GM19397 (cell line): ENCODE data around the gene CAPS.
"Not testable (repeated sequence)": the region's sequence is repeated elsewhere in the genome, so short reads cannot be mapped to it uniquely, and the experiment has no call there.

ENCODE experiments used
- ATAC-seq: cut with Tn5 transposase; IDR thresholded peaks from one replicate; pipeline ENCODE4 v1.9.1; 2021; ENCODE audit warnings: mild to moderate bottlenecking, moderate library complexity; ENCODE audit not compliant: unreplicated experiment

Gene CAPS

DNA sequence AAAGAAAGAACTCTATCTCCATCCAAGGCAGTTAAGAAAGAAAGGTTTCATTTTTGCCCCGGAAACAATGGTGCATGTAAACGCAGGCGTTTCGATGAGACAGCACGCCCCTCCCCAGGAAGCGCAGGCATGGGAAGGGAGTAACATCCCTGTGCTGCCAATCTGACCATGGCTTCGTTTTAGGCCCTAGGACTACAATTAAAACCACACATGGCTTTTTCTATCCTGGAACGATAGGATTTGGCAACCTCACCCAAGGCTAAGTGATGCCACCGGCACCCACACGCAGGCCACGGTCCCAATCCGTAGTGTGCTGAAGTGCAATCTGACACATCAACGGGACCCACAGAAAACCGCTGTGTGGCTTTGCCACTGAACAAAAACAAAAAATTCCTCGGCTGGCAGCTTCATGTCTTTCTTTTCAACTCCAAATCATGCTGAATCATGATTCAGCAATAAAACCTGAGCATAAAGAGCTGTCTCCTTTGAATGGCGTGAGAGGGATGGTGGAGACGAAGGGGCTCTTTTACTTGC is 39.7 kb downstream of the CAPS start:
- ATAC-seq = no peak

- no peak for ATAC-seq
Observed at GRCh38 chr19:5954293-5954692, 40.2 kb downstream of the CAPS start.

GRCh38 chr19:5955636-5955935 is 41.5 kb downstream of the CAPS start:
- no peak for ATAC-seq

GRCh38 chr19:5956323-5956722 is 42.3 kb downstream of the CAPS start:
- ATAC-seq = no peak

GRCh38 chr19:5956728-5957127 is 42.7 kb downstream of the CAPS start:
- ATAC-seq = no peak

DNA sequence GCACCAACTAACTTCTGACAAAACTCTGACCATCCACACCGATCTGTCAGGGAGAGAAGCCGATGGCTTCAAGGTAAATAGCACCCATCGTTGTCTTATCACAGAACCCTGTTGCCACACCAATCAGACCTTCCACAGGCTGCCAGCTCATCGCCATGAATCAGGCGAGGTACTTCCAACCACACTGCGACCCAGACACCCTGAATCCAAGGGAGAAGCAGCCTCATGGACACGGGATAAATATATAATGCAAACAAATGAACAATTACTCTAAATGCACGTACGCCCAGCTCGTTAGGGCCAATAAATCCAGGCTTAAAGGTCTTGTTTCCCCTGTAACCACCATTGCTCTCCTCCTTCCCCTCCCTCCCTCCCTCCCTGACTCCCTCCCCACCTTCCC is 43.1 kb downstream of the CAPS start:
- no peak for ATAC-seq

GRCh38 chr19:5958074-5958850 is 44.2 kb downstream of the CAPS start:
- no peak for ATAC-seq

DNA sequence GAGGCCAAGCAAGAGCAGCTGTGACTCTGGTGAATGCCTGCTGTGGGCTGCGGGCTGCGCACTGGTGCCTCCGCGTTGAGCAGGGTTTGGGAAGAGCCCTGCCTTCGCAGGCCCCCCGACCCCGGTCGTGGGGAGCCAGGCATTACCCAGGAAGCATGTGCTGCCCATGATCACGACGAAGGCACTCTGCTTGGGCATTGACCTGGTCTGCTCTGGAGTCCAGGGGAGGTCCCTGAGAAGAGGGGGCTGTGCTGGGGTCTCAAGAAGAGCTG is 44.7 kb downstream of the CAPS start:
- ATAC-seq = no peak

DNA sequence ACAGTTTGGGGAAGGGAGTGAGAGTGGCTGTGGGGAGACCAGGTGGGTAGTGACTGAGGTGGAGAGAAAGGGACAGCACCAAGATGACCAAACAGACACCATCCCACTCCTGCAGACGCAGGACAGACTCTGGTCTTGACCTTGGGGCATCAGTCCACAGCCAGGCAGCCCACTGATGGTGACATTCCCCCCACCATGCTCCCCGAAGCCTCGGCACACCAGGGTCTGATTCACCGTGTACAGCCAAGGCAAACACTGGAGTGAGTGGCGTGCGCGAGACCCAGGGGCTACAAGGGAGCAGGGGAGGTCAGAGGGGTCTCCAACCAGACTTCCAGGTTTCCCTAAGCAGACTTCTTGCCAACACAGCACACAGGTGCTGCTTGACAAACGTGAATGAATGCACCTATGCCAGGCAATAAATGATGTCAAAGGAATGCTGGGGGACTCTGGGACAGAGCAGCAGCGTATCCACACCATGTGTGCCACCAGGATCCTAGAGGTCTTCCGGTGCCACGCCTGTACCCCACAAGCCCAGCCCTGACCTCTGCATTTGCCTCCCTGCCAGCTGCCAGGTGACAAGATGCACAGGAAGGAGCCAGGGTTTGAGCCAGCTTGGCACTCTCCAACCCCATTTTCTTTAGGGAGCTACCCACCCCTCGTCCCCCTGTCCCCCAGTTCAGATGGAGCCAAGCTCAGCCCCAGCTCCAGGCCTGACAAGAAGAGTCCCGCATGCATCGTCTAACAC is 45.4 kb downstream of the CAPS start:
- no peak for ATAC-seq

DNA sequence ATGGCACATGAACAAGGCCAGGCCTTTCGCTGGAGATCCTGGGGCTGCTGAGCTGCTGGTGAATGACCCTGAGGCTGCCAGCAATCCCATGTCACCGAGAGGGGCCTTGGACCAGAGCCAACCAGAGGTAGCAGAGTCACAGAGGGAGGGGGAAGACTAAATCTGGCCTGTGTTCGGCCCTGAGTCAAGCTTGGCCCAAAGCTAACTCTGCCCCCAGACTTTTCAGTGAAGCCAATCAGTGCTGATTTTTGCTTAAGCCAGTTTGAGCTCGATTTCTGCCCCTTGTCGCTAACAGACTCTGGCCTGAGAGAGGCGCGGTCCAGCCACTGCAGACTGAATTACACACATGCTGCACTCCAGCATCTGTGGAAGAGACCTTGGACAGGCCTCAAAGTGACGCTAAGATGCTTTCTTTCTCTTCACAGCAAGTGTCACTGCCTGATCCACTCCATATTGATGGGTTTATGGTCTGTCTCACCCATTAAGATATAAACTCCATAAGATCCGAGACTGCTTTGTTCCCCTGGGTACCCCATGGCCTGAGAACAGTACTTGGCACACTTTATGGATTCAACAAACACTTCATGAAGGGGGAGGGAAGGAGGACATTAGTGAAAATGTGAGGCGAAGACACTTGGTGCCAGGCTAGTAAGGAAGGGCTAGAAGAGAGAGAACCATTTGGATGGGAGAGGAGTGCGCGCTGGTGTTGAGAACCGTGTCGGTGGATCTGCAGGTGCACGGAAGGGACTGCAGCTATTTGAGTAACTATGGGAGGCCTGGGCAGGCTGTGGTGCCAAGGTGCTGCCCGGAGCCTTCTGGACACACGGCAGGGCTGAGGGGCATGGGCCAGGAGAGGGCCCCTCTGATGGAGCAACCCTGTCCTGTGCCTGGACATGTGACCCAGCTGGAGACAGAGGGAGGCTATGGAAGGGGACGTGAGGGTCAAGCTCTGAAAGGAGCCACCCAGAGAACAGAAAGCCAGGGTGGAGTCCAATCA is 46.2 kb downstream of the CAPS start:
- ATAC-seq = no peak

DNA sequence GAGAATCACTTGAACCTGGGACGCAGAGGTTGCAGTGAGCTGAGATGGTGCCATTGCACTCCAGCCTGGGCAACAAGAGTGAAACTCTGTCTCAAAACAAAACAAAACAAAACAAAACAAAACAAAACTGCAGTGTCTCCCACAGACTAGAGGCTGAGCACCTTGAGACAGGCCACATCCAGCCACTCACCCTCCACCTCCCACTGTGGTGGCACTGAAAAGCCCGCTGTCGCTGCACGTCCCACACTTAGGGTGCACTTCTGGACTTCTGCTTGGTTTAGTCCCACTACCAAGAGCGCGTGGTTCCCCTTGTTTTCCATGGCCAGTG is 47.6 kb downstream of the CAPS start:
- ATAC-seq = not testable (repeated sequence)

DNA sequence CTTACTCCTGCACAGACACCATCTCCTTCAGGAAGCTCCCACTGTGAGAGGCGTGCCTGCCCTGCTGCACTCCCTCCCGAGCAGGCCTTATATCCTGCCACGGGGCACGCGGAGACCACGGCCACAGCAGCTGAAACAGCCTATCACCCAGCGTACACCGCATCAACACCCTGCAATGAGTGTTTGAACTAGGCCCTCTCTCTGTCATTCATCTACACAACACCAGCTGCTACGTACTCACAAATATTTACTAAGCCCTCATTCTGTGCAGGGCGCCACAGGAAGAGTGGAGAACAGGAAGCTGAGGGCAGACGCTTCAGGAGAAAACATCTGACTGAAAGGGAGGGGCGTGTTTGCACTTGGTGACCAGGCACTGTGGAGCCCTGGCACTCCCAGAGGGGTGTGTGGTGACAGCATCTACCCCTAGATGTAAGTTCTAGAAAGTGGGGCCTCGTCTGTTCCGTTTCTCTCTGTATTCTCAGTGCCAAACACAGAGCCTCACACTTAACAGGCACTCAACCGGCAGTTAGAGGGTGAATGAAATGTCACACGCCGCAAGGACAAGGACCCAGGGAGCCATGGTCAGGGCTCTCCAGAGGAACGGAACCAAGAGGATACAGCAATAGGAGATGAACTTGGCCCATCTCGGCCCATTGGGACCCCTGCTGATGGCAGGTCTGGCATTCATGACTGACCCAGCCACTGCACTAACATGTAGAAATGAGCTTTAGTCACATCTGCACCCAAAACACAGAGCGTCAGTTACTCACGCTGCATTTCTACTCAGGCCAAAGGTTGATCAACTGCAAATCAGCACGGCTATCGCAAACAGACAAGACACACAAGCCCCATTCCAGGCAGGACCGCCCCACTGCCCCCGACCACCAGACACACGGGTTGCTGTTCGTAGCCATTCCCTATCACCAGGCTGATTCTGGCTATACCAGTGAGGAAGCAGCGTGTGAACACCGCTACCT is 48.2 kb downstream of the CAPS start:
- ATAC-seq = no peak

- ATAC-seq = not testable (repeated sequence)
Observed at GRCh38 chr19:5963259-5963658, 49.2 kb downstream of the CAPS start.

DNA sequence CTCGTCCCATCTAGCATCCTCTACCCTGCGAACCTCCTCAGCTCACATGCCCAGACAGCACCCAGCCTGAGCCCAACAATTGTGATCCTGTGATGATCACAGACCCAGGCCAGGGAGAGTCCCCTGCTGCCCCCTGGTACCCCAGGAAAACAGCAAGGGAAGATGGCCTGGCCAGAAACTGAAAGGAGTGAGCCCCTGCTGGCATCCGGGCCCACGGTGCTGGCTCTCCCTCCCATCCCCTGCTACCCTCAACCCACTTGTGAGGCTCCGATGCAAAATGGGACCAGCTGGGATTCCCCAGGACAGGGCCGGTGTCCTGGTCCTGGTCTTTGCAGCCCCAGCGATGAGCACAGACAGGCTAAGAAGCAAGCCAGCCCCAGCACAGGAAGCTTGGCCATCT is 49.8 kb downstream of the CAPS start:
- ATAC-seq = no peak

DNA sequence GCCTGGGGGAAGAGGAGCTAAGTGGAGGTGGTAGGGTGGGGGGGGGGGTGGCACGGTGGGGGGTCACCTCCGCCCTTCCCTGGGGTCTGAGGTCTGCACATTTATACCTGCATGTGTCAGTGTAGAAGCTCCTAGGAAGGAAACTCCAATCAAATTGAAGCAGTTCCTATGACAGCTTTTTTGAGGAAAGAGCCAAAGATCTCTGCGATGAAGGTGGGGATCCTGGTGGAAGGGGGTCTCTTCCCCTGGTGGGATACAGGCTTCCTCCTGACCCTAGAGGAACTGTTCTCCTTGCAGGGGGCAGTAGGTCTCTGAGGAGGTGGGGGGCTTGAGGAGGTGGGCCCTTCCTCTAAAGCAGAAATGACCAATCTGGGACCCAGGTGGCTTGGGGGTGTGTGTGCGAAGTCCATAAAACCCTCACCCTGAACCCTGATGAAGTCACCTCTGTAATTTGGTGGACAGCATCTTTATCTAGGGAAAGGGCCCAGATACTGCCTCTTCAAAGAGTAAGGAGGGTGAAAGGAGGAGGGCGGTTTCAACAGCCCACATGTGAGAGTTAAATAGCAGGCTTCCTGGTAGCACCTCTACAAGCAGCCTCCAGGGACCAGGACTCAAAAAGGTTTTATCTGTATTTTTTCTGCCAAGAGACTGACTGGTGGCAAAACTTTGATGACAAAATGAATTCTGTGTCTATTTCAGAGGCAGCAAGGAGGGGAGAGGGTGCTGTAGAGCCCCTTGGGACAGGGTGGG is 50.9 kb downstream of the CAPS start:
- ATAC-seq = no peak
